GM19240 (cell line): Measurements from ENCODE around the gene WDR19.
"Not testable (repeated sequence)": the region's sequence is repeated elsewhere in the genome, so short reads cannot be mapped to it uniquely, and the experiment has no call there.

Experiments
- DNase-seq: peaks from one replicate; pipeline ENCODE4 v3.0.0; 2011; ENCODE audit warnings: low spot score; ENCODE audit not compliant: insufficient read length

The WDR19 gene

DNA sequence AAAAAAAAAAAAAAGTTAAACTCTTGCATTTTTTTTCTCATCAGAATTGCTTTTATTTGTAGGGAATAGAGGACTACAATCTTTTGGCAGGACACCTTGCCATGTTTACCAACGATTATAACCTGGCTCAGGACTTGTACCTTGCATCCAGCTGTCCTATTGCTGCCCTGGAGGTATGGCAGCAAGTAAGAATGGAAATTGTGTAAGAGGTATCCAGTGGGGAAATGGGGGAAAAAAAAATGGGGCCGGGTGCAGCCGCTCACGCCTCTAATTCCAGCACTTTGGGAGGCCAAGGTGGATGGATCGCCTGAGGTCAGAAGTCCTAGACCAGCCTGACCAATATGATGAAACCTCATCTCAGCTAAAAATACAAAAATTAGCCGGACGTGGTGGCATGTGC is 49.8 kb downstream of the WDR19 start:
- no peak for DNase-seq

DNA sequence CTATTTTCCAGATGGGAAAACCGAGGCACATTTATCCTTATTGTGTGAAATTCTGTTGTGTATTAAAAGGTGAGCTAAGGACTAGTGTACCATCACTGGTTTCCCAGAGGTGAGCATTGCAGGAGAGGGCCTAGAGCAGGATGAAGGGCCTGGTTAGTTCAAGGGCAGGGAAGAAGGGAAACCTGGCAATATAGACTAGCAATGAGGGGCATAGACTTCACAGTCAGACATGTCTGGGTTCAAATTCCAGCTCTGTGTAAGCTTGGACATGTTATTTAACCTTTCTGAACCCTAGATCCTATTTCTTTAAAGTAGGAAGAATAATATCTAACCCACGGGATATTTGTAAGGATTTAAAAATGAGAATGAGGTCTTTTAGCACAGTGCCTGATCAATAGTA is 50.8 kb downstream of the WDR19 start:
- no peak for DNase-seq

DNA sequence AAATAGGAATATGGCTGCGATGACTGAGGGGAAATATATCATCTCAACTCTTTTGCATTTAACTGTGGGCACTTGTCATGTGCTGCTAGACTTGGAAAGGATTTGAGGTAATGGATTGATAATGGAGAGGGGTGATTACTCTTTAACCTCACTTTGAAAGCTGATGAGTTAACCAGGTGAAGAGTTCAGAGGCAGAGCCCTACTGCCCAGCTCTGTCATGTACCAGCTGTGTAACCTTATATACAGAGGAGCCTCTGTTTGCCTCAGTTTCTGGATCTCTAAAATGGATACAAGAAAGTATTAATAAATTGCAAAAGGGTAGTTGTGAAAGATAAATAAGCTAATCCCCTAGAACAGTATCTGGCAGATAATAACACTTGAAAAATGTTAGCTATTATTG is 51.5 kb downstream of the WDR19 start:
- DNase-seq: no peak

DNA sequence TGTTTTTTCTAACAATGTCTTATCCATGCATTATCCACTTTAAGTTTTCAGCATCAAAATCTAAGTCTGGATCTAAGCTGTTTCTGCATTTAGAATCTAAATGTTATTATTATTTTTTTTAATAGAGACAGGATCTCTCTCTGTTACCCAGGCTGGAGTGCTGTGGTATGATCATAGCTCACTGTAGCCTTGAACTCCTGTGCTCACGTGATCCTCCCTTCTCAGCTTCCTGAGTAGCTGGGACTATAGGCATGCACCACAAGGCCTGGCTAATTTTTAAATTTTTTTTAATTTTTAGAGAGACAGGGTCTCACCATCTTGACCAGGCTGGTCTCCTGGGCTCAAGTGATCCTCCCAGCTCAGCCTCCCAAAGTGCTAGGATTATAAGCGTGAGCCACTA is 52.7 kb downstream of the WDR19 start:
- no peak for DNase-seq

DNA sequence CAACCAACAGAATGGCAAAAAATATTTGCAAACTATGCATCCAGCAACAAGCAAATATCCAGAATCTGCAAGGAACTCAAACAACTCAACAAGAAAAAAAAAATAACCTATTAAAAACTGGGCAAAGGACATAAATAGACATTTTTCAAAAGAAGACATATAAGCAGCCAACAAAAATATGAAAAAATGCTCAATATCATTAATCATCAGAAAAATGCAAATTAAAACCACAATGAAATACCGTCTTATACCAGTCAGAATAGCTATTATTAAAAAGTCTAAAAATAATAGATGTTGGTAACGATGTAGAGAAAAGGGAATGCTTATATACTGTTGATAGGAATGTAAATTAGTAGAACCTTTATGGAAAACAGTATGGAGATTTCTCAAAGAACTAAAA is 53.4 kb downstream of the WDR19 start:
- DNase-seq: no peak

DNA sequence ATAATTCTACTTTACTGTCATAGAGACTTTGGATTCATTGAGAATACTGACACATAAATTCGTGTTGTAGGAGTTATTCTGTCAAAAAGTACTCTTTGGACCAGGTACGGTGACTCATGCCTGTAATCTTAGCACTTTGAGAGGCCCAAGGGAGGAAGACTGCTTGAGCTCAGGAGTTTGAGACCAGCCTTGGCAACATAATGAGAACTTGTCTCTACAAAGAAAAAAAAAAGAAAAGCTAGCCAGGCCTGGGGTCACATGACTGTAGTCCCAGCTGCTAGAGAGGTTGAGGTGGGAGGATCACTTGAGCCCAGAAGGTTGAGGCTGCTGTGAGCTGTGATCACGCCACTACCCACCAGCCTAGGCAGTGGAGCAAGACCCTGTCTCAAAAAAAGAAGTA is 54.9 kb downstream of the WDR19 start:
- no peak for DNase-seq

DNA sequence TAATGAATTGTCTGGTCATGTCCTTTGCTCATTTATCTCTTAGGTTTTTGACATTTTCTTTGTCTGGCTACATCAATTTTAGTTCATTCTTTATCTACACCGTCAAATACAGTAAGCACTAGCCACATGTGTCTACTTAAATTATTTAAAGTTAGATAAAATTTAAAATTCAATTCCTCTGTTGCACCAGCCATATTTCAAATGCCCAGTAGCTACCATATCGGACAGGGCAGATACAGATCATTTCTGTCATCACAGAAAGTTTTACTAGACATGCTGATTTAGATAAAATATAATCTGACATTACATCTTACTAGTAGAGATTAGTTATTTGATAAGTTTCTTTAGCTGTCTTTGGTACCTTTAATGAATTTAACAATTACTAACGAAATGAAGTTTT is 61.1 kb downstream of the WDR19 start:
- DNase-seq: no peak

DNA sequence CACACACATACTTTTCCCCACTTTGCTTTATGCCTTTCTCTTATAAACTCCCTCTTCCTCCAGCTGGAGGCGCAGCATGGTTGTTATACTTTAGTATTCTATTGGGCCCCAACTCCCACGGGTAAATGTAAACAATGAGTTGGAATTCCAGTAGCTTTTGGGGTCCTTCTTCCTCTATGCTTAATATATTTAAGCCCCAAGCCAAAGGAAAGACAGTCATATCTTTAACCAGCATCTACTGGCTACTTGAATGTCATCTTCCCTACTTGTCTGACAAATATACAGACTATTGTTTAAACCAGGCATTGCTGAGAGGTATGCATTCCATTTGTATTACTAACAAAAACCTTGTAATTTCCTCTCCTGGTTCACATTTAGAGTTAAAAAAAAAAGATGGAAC is 72.9 kb downstream of the WDR19 start:
- no peak for DNase-seq

DNA sequence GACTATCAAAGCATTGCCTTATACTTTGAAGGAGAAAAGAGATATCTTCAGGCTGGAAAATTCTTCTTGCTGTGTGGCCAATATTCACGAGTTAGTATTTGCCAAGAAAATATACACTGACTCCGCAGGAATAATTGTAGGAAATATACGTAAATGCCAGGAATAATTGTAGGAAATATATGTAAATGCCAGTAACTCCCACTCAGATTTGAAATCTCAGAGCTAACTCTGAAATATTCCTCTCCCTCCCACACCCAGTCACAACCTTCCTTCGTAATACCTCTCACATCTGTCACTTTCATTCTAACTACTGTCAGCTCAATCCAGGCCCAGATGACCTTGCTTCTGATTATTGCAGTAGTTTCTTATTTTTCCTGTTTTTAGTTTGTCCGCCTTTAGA is 73.5 kb downstream of the WDR19 start:
- no peak for DNase-seq

DNA sequence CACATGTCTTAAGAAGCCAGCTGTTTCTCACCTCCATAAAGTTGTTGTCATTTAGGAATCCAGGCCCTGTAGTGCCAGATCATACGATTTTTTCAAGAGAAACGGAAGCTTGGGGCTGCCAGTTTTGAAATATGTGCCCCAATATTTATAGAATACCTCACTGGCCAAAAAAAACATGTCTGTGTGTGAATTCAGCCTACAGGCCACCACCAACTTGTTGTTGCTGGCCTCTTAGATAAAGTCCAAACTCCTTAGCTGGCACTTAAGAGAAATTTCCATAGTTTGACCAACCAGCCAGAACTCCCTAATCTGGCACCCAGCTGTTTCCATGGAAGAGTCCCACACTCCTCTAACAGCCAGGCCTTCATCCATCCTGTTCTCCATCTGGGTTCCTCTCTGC is 74.1 kb downstream of the WDR19 start:
- DNase-seq: no peak

DNA sequence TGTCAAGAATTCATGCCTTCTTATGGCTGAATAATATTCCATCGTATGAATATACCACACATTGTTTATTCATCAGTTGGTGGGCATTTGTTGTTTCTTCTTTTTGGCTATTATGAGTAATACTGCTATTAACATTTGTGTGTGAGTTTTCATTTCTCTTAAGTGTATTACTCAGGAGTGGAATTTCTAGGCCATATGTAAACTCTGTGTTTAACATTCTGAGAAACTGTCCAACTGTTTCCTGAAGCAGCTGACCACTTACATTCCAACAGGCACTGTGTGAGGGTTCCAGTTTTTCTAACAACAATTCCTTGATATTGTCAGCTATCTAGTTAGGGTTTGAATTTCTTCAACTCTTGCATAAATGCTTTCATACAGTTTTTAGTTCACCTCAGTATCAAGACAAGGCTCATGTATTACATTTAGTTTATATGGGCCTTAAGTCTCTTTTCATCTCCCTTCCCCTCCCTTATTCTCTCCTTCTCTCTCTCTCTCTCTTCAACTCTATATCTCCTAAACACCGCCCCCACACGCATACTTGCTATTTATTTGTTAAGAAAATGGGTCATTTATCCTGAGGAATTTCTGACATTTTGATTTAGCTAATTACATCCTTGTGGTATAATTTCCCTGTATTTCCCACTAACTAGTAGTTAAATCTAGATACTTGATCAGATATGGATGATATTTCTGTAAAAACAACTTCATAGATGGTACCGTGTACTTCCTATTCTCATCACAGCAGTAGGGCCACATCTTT is 77.4 kb downstream of the WDR19 start:
- no peak for DNase-seq

DNA sequence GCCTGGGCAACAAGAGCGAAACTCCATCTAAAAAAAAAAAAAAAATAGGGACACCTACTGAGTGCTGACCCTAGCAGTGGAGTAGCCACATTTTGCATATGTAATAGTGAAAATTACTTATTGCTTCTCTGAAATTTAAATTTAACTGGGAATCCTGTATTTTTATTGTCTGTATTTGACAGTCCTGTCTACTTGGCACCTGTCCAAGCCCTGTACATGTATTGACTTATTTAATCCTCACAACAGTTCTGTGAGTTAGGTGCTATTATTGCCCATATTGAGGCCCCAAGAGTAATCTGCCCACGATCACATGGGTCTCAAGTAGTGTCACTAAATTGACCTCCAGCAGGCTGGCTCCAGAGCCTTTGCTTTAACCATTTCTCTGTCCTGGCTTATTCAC is 81.6 kb downstream of the WDR19 start:
- no peak for DNase-seq

DNA sequence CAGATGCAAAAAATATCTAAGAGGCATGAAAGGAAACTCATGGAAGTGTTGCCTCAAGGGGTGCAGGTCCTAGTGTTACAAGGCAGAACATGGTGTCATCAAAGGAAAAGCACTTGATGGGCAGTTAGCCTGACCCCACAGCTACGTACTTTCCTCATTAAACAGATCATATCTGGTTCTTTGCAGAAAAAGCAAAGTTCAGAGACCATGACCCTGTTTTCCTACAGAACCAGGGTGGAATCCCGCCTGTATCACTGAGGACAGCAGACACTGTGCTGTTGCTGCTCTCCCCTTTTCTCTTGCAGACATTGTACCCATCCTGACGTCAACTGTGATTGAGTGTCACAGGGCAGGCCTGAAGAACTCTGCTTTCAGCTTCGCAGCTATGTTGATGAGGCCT is 92.2 kb downstream of the WDR19 start:
- no peak for DNase-seq

DNA sequence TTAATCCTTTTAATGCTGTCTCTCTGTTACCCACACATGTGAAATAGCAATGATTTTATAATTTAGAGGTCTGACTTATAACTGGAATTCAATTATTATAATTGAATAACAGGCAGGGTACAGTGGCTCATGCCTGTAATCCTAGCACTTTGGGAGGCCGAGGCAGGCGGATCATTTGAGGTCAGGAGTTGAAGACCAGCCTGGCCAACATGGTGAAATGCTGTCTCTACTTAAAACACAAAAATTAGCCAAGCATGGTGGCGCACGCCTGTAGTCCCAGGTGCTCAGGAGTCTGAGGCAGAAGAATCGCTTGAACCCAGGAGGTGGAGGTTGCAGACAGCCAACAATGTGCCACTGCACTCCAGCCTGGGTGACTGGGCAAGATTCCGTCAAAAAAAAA is 95.3 kb downstream of the WDR19 start:
- not testable (repeated sequence) for DNase-seq

DNA sequence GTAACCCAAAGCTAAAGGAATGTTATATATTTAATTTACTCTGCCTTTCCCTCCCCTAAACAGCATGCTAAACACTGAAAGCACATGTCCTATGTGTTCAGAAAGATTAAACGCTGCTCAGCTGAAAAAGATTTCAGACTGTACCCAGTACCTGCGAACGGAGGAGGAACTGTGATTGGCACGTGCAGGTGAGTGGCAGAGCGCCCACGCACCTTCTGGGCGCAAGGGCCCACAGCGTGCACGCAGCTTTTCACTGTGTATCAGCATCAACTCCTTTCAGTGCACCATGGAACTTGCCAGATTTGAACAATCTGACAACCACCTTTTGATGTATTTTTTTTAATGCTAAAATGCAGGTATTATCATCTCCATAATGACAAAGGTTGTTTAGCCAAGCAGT is 96.1 kb downstream of the WDR19 start:
- no peak for DNase-seq

DNA sequence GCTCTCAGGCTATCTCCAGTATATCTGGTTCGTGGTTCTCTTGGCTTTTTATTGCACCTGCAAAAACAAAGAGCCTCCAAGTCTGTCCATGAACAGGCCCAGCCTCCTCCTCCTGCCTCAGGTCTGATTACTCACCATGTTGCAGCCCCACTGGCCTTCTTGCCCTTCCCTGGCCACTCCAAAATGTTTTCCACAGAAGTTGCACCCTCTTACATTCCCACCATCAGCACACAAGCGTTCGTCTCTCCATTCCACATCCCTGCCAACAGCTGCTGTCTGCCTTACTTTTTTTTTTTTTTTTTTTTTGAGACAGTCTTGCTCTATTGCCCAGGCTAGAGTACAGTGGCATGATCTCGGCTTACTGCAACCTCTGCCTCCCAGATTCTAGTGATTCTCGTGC is 97.1 kb downstream of the WDR19 start:
- DNase-seq: no peak

DNA sequence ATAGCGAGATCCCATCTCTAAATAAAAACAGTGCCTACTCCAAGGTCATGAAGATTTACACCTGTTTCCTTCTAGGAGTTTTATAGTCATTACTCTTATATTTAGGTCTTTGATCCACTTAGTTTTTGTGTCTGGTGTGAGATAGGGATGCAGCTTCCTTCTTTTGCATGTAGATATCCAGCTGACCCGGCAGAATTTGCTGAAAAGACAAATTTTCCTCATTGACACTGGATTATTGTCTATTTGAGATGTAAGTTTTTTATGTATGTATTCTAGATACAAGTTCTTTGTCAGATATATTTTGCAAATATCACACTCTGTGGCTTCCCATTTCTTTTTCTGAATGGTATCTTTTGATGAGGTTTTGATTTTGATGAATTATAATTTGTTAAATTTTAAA is 98.4 kb downstream of the WDR19 start:
- no peak for DNase-seq

DNA sequence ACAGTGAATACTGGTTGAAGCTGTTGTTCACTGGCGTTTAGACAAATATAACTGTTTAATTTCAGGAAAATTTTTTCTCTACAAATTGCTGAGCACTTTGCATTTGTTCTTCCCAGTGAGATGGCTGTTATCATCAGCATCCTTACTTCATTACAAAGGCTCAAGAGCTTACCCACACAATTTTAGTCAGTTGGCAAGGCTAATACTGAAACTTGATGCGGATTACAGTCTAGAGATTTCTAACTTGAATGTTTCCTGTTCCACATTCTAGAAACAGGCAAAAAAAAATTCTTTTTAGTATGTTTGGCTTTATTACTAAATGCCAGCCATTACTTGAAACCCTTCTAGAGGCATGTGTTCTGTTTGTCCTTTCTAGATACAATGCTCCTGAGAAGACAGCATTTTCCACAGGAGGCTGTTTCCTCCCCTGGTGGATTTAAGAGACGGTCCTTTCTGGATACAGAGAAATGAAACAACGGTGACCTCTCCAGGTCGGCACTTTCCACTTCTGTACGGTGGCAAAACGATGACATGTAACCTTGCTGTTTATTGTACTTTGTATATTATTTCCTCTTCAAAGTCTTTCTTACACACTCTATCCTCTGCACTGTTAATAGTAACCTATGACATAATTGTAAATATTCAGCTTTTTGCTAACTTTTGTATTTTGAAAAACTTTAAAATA is 102.9 kb downstream of the WDR19 start:
- no peak for DNase-seq

DNA sequence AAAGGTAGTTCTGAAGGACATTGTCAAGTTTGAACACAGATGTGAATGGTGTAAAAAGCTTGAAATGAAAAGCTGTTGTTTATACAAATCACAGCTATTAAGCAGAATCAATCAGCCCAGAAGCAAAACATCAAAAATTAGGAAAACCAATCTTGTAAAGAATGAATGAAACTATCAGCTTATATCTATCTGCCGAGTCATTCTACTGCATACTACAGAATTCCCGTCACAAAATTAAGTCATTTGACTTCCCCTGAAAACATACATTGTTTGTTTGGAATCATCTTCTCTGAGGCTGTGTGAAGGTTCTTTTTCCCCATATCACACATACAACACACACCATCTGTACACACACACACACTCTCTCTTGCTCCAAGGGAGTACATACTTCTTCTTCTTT is 103.5 kb downstream of the WDR19 start:
- DNase-seq: no peak

DNA sequence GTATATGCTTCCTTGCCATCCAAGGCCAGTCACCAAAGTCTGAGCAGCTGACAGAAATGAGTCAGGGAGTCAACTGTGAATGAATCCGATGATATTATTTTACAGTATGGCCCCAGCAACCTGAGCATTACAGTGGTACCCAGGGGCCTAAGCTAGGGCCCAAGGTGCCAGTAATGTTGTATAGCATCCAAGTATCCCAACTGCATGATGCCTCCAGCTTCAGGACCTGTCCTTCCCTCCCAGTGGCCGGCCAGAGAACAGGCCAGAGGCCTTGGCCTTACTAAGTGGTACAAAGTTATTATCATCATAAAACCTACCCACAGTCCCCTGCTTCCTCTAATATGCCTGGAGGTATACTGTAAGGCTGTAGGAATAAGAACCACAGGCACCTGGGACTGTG is 103.9 kb downstream of the WDR19 start:
- no peak for DNase-seq

DNA sequence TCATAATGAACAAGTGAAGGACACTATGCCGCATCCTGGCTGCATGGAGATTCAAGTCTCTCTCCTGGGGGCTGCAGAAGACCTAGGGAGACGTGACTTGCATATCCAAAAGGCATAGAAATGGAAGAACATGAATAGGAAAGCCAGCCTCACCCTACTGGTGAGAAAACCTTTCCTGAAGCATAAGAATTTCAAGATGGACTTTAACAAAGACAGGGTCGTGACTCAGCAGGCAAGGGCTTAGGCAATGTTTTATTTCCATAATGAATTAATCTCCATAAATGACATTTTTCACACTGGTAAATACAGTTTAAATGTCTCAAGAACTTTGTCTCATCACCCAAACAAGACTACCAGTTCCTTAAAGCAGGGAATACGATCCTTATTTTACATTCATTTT is 104.9 kb downstream of the WDR19 start:
- no peak for DNase-seq

DNA sequence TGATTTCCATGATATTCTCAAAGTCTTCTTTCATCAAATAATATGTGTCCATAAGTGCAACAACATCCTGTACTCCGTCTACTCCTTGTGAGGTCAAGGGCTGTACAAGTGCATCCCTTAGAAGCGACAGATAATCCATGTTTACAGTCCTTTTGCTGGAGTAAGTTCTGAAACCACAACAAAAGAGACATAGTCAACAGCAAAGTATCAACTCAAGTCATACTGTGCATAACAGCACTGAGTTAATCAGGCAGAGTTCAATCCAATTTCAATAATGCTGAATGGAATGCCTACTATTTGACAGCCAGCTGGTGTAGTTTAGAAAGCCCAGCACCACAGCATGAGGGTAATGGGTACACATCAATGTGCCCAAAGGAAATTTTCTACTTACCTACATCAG is 109.4 kb downstream of the WDR19 start:
- no peak for DNase-seq

DNA sequence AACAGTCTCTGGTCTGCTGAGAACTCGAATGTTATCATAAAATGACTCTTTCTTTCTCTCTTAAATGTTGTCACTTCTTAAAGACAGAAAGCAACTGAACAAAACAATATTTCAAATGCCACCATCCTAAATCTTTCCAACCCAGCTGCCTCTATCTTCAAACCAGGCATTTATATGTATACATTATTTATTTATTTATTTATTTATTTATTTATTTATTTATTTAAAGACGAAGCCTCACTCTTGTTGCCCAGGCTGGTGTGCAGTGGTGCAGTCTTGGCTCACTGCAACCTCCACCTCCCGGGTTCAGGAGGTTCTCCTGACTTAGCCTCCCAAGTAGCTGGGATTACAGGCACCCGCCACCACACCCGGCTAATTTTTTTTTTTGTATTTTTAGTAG is 110.1 kb downstream of the WDR19 start:
- not testable (repeated sequence) for DNase-seq
